DND-41 (cell line): ENCODE results near the gene ZNF33A.
"Not testable (repeated sequence)": the region's sequence is repeated elsewhere in the genome, so short reads cannot be mapped to it uniquely, and the experiment has no call there.

Source experiments
- ATAC-seq: fragments of 200-7000 bp; cut with Tn5 transposase; 3 replicates; pipeline ENCODE4 v1.9.1; 2021; ENCODE audit warnings: low read depth; ENCODE audit not compliant: insufficient read depth
- DNase-seq: peaks from one replicate; pipeline ENCODE4 v3.0.0-alpha.2; 2020
- H2AFZ ChIP-seq: 2 replicates; pipeline ENCODE4 v1.6.0; 2012; ENCODE audit warnings: low read depth, low read length
- H3K27ac ChIP-seq: 2 replicates; pipeline ENCODE4 v1.5.1; 2012; ENCODE audit warnings: low read length, inconsistent platforms
- H3K27me3 ChIP-seq: fragments of 200-600 bp; sonication (generic); 2 replicates; pipeline ENCODE4 v1.6.0; 2012; ENCODE audit warnings: low read length, mild to moderate bottlenecking, inconsistent platforms; ENCODE audit not compliant: insufficient read depth, poor library complexity
- H3K36me3 ChIP-seq: 2 replicates; pipeline ENCODE4 v1.5.1; 2012; ENCODE audit warnings: low read length, inconsistent platforms; ENCODE audit not compliant: insufficient read depth
- H3K4me1 ChIP-seq: 2 replicates; pipeline ENCODE4 v1.5.1; 2012; ENCODE audit warnings: mild to moderate bottlenecking, low read length; ENCODE audit not compliant: insufficient read depth
- H3K4me2 ChIP-seq: 2 replicates; pipeline ENCODE4 v1.6.0; 2012; ENCODE audit warnings: mild to moderate bottlenecking, moderate library complexity, low read length, inconsistent platforms; ENCODE audit not compliant: insufficient read depth
- H3K4me3 ChIP-seq, 2 experiments: fragments of 200-600 bp in 1 of 2; shearing (Covaris generic) in 1 of 2; 2 replicates each; pipeline ENCODE4 v1.5.1; 2012 to 2016; ENCODE audit warnings: inconsistent platforms in 2 of 2, low read length in 2 of 2, mild to moderate bottlenecking in 2 of 2, low read depth in 1 of 2, moderate library complexity in 1 of 2
- H3K79me2 ChIP-seq: 2 replicates; pipeline ENCODE4 v1.6.0; 2012; ENCODE audit warnings: low read length, inconsistent platforms; ENCODE audit not compliant: insufficient read depth
- H3K9ac ChIP-seq: 2 replicates; pipeline ENCODE4 v1.6.0; 2012; ENCODE audit warnings: low read depth, mild to moderate bottlenecking, inconsistent platforms, low read length, moderate library complexity
- H3K9me3 ChIP-seq: 2 replicates; pipeline ENCODE4 v1.5.1; 2012; ENCODE audit warnings: low read length, moderate library complexity, mild to moderate bottlenecking, inconsistent platforms; ENCODE audit not compliant: insufficient read depth, severe bottlenecking
- H4K20me1 ChIP-seq: 2 replicates; pipeline ENCODE4 v1.6.0; 2012; ENCODE audit warnings: low read length; ENCODE audit not compliant: insufficient read depth
- CTCF ChIP-seq: IDR thresholded peaks from 2 replicates; pipeline ENCODE4 v1.5.1; 2012; ENCODE audit warnings: borderline replicate concordance, low read length, moderate library complexity, mild to moderate bottlenecking; ENCODE audit not compliant: poor library complexity, severe bottlenecking; ENCODE audit errors: extremely low read depth
- EZH2 ChIP-seq: IDR thresholded peaks from 3 replicates; pipeline ENCODE4 v1.6.1; 2012; ENCODE audit warnings: borderline replicate concordance, low read depth, mild to moderate bottlenecking, moderate library complexity, low read length, inconsistent platforms; ENCODE audit not compliant: severe bottlenecking

ZNF33A gene

GRCh38 chr10:38045129-38045528 is 34.7 kb downstream of the ZNF33A start:
- no peak overlapping the region for H3K9ac ChIP-seq
- no peak overlapping the region for H3K4me3 ChIP-seq
- H3K36me3 ChIP-seq: peaks cover 47% of the 10 kb centered on the region; the same call in 1 of the 2 replicates
- H2AFZ ChIP-seq: no peak overlapping the region
- peaks cover 35% of the 10 kb centered on the region for H3K79me2 ChIP-seq
- H3K27me3 ChIP-seq: no peaks in the 10 kb centered on the region
- no peak for TF ChIP-seq CTCF
- TF ChIP-seq EZH2: no peak
- no peak overlapping the region for H3K27ac ChIP-seq
- no peaks in the 10 kb centered on the region for H4K20me1 ChIP-seq
- H3K9me3 ChIP-seq: no peaks in the 10 kb centered on the region
- no peak for ATAC-seq
- H3K4me1 ChIP-seq: peaks cover 22% of the 10 kb centered on the region
- no peak for DNase-seq
- no peak overlapping the region for H3K4me2 ChIP-seq

- H3K9me3 ChIP-seq: peaks cover 6% of the 10 kb centered on the region
- H3K4me1 ChIP-seq: peaks cover 10% of the 10 kb centered on the region
- H3K4me2 ChIP-seq: no peak overlapping the region
- peaks cover 14% of the 10 kb centered on the region; the same call in 1 of the 2 replicates for H3K79me2 ChIP-seq
- no peak overlapping the region for H3K4me3 ChIP-seq
- no peaks in the 10 kb centered on the region for H4K20me1 ChIP-seq
- H3K27ac ChIP-seq: no peak overlapping the region
- peaks cover 49% of the 10 kb centered on the region; the same call in 1 of the 2 replicates for H3K36me3 ChIP-seq
- TF ChIP-seq EZH2 (no peak), CTCF (no peak)
- ATAC-seq (no peak), DNase-seq (no peak)
- no peak overlapping the region for H3K9ac ChIP-seq
- no peak overlapping the region for H2AFZ ChIP-seq
- H3K27me3 ChIP-seq: no peaks in the 10 kb centered on the region
Observed at GRCh38 chr10:38047666-38048065, 37.2 kb downstream of the ZNF33A start.

GRCh38 chr10:38050212-38050611 is 39.7 kb downstream of the ZNF33A start:
- Histone ChIP-seq H3K9ac (no peak overlapping the region), H2AFZ (no peak overlapping the region), H3K79me2 (peaks cover 7% of the 10 kb centered on the region; the same call in 1 of the 2 replicates), H3K36me3 (peaks cover 54% of the 10 kb centered on the region), H3K27ac (no peak overlapping the region), H4K20me1 (no peaks in the 10 kb centered on the region), H3K9me3 (peaks cover 27% of the 10 kb centered on the region), H3K4me1 (no peaks in the 10 kb centered on the region), H3K27me3 (no peaks in the 10 kb centered on the region), H3K4me3 (no peak overlapping the region), H3K4me2 (no peak overlapping the region)
- DNase-seq (no peak), ATAC-seq (no peak)
- TF ChIP-seq EZH2: no peak
- no peak for TF ChIP-seq CTCF

- Histone ChIP-seq H3K9me3 (peaks cover 43% of the 10 kb centered on the region), H4K20me1 (no peaks in the 10 kb centered on the region), H3K4me2 (no peak overlapping the region), H3K36me3 (peaks cover 77% of the 10 kb centered on the region), H3K4me1 (no peaks in the 10 kb centered on the region), H3K27me3 (no peaks in the 10 kb centered on the region), H3K79me2 (no peaks in the 10 kb centered on the region), H3K4me3 (no peak overlapping the region), H2AFZ (no peak overlapping the region), H3K9ac (no peak overlapping the region), H3K27ac (no peak overlapping the region)
- DNase-seq (no peak), ATAC-seq (no peak)
- no peak for TF ChIP-seq CTCF
- TF ChIP-seq EZH2: no peak
Observed at GRCh38 chr10:38054361-38054797, 43.9 kb downstream of the ZNF33A start.

- H3K36me3 ChIP-seq: peaks cover 76% of the 10 kb centered on the region
Observed at GRCh38 chr10:38055274-38055894, 44.9 kb downstream of the ZNF33A start.

More at GRCh38 chr10:38055274-38055894, 44.9 kb downstream of the ZNF33A start:
- H3K9ac ChIP-seq, H3K27ac ChIP-seq, H3K27me3 ChIP-seq, DNase-seq, H4K20me1 ChIP-seq, H3K4me1 ChIP-seq, H3K4me2 ChIP-seq, ATAC-seq, H3K4me3 ChIP-seq, H2AFZ ChIP-seq, H3K79me2 ChIP-seq: not testable (repeated sequence)
- peaks cover 43% of the 10 kb centered on the region for H3K9me3 ChIP-seq
